BE2C (cell line): ENCODE results near the gene ASCC2.
"Not testable (repeated sequence)": the region's sequence is repeated elsewhere in the genome, so short reads cannot be mapped to it uniquely, and the experiment has no call there.

Experiments
- DNase-seq: peaks from one replicate; pipeline ENCODE4 v3.0.0-alpha.2; 2020
- H3K27me3 ChIP-seq: fragments of 250-450 bp; sonication (Bioruptor Pico); 2 replicates; pipeline ENCODE4 v1.5.1; 2020; ENCODE audit warnings: mild to moderate bottlenecking
- H3K36me3 ChIP-seq: fragments of 250-450 bp; sonication (Bioruptor Pico); 2 replicates; pipeline ENCODE4 v1.5.1; 2020; ENCODE audit warnings: mild to moderate bottlenecking
- H3K4me1 ChIP-seq: fragments of 250-450 bp; sonication (Bioruptor Pico); 2 replicates; pipeline ENCODE4 v1.5.1; 2020
- H3K4me3 ChIP-seq: 2 replicates; pipeline ENCODE4 v1.5.1; 2011; ENCODE audit warnings: low read depth, low read length
- H3K9me3 ChIP-seq: fragments of 250-450 bp; sonication (Bioruptor Pico); 2 replicates; pipeline ENCODE4 v1.5.1; 2020
- CTCF ChIP-seq: IDR thresholded peaks from 2 replicates; pipeline ENCODE4 v1.5.1; 2012; ENCODE audit warnings: mild to moderate bottlenecking, low read depth, low read length

The ASCC2 gene

GRCh38 chr22:29861672-29862297, 23.7 kb upstream of the ASCC2 start:
- Histone ChIP-seq H3K4me1 (no peaks in the 10 kb centered on the region), H3K4me3 (no peak overlapping the region), H3K9me3 (no peaks in the 10 kb centered on the region), H3K27me3 (no peaks in the 10 kb centered on the region), H3K36me3 (no peaks in the 10 kb centered on the region)
- no peak for TF ChIP-seq CTCF
- no peak for DNase-seq

DNA sequence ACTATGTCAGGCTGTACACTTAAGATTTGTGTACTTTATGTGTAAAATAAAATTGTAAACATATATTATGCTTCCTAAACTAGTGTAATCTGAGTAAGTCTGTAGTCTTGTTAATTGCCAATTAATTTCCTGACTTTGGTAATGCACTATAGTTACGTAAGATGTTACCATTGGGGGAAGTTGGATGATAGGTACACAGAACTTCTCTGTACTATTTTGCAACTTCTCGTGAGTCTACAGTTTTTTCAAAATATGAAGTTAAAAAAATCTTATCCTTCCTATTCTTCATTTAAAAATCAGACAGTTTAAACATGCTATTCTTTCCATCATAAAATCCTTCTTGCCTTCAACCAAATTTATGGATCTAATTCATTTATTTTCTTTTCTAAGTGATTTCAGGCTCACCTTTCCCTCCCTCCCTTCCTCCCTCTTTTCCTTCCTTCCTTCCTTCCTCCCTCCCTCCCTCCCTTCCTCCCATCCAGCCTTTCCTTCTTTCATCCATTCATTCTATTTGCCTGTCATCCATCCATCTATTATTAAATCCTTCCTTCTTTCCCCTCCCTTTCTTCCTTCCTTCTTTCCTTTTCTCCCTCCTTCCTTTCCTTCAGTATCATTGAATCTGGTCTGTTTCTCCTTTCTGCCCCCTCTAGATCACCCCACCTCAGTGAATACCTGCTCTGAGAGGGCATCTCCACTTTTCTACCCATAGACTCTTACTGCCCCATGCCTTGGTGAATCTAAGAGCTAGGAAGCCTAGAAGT, 22.1 kb upstream of the ASCC2 start:
- no peak overlapping the region for H3K4me3 ChIP-seq

GRCh38 chr22:29859030-29859429, 21.0 kb upstream of the ASCC2 start:
- not testable (repeated sequence) for H3K9me3 ChIP-seq, H3K4me3 ChIP-seq, H3K27me3 ChIP-seq, H3K4me1 ChIP-seq, H3K36me3 ChIP-seq, DNase-seq

More for the DNA sequence above, 22.1 kb upstream of the ASCC2 start:
- DNase-seq = no peak
- Histone ChIP-seq H3K27me3 (no peaks in the 10 kb centered on the region), H3K9me3 (no peaks in the 10 kb centered on the region), H3K4me1 (no peaks in the 10 kb centered on the region), H3K36me3 (no peaks in the 10 kb centered on the region)
- TF ChIP-seq CTCF = no peak

GRCh38 chr22:29856496-29856895, 18.4 kb upstream of the ASCC2 start:
- H3K9me3 ChIP-seq = no peaks in the 10 kb centered on the region
- H3K27me3 ChIP-seq = no peaks in the 10 kb centered on the region
- DNase-seq = no peak
- no peak overlapping the region for H3K4me3 ChIP-seq
- no peaks in the 10 kb centered on the region for H3K4me1 ChIP-seq
- TF ChIP-seq CTCF = no peak
- H3K36me3 ChIP-seq = no peaks in the 10 kb centered on the region

- Histone ChIP-seq H3K9me3 (no peaks in the 10 kb centered on the region), H3K4me3 (no peak overlapping the region), H3K27me3 (no peaks in the 10 kb centered on the region), H3K4me1 (no peaks in the 10 kb centered on the region), H3K36me3 (no peaks in the 10 kb centered on the region)
- TF ChIP-seq CTCF = no peak
- no peak for DNase-seq
Observed at GRCh38 chr22:29855611-29856181, 17.6 kb upstream of the ASCC2 start.

GRCh38 chr22:29854432-29854831, 16.4 kb upstream of the ASCC2 start:
- no peaks in the 10 kb centered on the region for H3K36me3 ChIP-seq
- H3K4me1 ChIP-seq = no peaks in the 10 kb centered on the region
- no peaks in the 10 kb centered on the region for H3K9me3 ChIP-seq
- DNase-seq = no peak
- no peak overlapping the region for H3K4me3 ChIP-seq
- H3K27me3 ChIP-seq = no peaks in the 10 kb centered on the region
- no peak for TF ChIP-seq CTCF
